ENCODE measurements around the gene HNF4A.

DNA sequence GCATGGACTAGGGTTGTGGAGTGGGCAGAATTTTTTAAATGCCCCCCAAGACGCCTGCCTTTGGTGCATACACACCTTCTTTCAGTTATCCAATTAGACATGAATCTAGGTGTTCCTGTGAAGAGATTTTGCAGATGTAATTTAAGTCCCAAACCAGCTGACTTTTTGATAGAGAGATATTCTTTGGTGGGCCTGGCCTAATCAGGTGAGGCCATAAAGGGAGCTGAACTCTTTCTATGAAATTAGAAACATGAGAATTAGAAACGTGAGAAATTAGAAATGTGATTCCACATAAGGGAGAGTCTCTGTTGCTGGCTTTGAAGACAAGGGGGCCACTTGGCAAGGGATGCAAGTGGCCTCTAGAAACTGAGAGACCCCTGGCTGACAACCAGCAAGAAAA lies 83.8 kb downstream of the HNF4A start:
- TF ChIP-seq, protein P1, sequence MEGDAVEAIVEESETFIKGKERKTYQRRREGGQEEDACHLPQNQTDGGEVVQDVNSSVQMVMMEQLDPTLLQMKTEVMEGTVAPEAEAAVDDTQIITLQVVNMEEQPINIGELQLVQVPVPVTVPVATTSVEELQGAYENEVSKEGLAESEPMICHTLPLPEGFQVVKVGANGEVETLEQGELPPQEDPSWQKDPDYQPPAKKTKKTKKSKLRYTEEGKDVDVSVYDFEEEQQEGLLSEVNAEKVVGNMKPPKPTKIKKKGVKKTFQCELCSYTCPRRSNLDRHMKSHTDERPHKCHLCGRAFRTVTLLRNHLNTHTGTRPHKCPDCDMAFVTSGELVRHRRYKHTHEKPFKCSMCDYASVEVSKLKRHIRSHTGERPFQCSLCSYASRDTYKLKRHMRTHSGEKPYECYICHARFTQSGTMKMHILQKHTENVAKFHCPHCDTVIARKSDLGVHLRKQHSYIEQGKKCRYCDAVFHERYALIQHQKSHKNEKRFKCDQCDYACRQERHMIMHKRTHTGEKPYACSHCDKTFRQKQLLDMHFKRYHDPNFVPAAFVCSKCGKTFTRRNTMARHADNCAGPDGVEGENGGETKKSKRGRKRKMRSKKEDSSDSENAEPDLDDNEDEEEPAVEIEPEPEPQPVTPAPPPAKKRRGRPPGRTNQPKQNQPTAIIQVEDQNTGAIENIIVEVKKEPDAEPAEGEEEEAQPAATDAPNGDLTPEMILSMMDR (IDR thresholded peaks at IDR 0.05): no peak
- no peak for TF ChIP-seq POLR2A (IDR thresholded peaks at IDR 0.05)

Measured in uterus (tissue), 2 donors.